HG02642 (cell line): Measurements from ENCODE around the gene DENND2D.

Experiments
- ATAC-seq: cut with Tn5 transposase; IDR thresholded peaks from one replicate; pipeline ENCODE4 v1.9.1; 2021; ENCODE audit warnings: mild to moderate bottlenecking; ENCODE audit not compliant: unreplicated experiment, poor library complexity

Gene DENND2D

GRCh38 chr1:111199881-111200801 is at the start of gene DENND2D:
Gene DENND2D (minus strand): TSS chr1:111200646. CDS start chr1:111200459, 187 bp downstream.
- no peak for ATAC-seq

- no peak for ATAC-seq
Observed at GRCh38 chr1:111249960-111250359, 49.5 kb upstream of the DENND2D start.

- no peak for ATAC-seq
Observed at GRCh38 chr1:111247125-111247838, 46.8 kb upstream of the DENND2D start.

- no peak for ATAC-seq
Observed at GRCh38 chr1:111242805-111243523, 42.5 kb upstream of the DENND2D start.

- ATAC-seq: no peak
Observed at GRCh38 chr1:111241797-111242196, 41.4 kb upstream of the DENND2D start.

GRCh38 chr1:111238056-111238795 is 37.8 kb upstream of the DENND2D start:
- ATAC-seq: no peak

- no peak for ATAC-seq
Observed at GRCh38 chr1:111236806-111237205, 36.4 kb upstream of the DENND2D start.

- ATAC-seq: no peak
Observed at GRCh38 chr1:111236379-111236778, 35.9 kb upstream of the DENND2D start.

GRCh38 chr1:111234866-111235265 is 34.4 kb upstream of the DENND2D start:
- ATAC-seq: no peak

- no peak for ATAC-seq
Observed at GRCh38 chr1:111234258-111234657, 33.8 kb upstream of the DENND2D start.

GRCh38 chr1:111232134-111232533 is 31.7 kb upstream of the DENND2D start:
- ATAC-seq: no peak

- no peak for ATAC-seq
Observed at GRCh38 chr1:111228748-111229126, 28.3 kb upstream of the DENND2D start.

GRCh38 chr1:111227851-111228747 is 27.7 kb upstream of the DENND2D start:
- ATAC-seq: no peak

- no peak for ATAC-seq
Observed at GRCh38 chr1:111227434-111227833, 27.0 kb upstream of the DENND2D start, which contains the start of gene CHI3L2. Gene CHI3L2 (plus strand): TSS chr1:111227713. CDS start chr1:111227730, 17 bp downstream.

- no peak for ATAC-seq
Observed at GRCh38 chr1:111225717-111226400, 25.4 kb upstream of the DENND2D start.

GRCh38 chr1:111225091-111225490 is 24.6 kb upstream of the DENND2D start:
- no peak for ATAC-seq

GRCh38 chr1:111223126-111223685 is 22.8 kb upstream of the DENND2D start:
- no peak for ATAC-seq
